Measurements from ENCODE around the gene MGAT5.

DNA sequence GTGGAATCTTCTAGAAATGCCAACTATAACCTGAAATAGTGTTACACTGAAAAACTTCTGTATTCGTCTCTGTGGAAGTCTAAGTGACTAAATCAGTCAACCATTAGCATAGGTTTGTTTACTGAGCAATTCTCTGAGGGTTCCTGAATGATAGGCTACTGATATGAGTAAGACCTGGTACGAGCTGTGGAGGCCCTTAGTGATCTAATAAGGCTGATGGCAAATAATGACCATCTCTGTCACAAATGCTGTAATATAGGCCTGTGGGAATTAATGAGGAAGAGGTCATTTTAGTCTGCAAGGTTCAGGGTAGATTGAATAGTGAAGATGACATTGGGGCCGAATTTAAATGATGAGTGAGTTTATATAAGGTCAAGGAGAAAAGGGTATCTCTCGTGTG is 82.5 kb downstream of the MGAT5 start:
- TF ChIP-seq CTCF (conservative IDR thresholded peaks at IDR 0.05) = no peak
- TF ChIP-seq ZFX (IDR thresholded peaks at IDR 0.05) = no peak
